H9 (cell line): ENCODE results near the gene PLEKHA8. TPM values are rescaled to one million over a fixed set of nuclear protein-coding genes. Genes with fewer than 3 reads are reported as not detected.

Experiments
- DNase-seq: peaks from one replicate; pipeline ENCODE4 v3.0.0-alpha.2; 2017
- H2AFZ ChIP-seq: one replicate; pipeline ENCODE4 v1.6.1; 2013; ENCODE audit warnings: mild to moderate bottlenecking, low read length, control low read depth, moderate library complexity
- H2AK5ac ChIP-seq: 2 replicates; pipeline ENCODE4 v1.6.1; 2013; ENCODE audit warnings: low read length, control low read depth, mixed read lengths; ENCODE audit not compliant: insufficient read length
- H2BK120ac ChIP-seq: one replicate; pipeline ENCODE4 v1.6.1; 2013; ENCODE audit warnings: low read depth, mild to moderate bottlenecking, low read length, control low read depth, inconsistent platforms; ENCODE audit not compliant: poor library complexity, severe bottlenecking
- H2BK12ac ChIP-seq: 2 replicates; pipeline ENCODE4 v1.6.1; 2013; ENCODE audit warnings: low read length, control low read depth, mixed read lengths, low read depth; ENCODE audit not compliant: insufficient read length
- H2BK15ac ChIP-seq: 2 replicates; pipeline ENCODE4 v1.6.1; 2013; ENCODE audit warnings: low read depth, low read length, control low read depth
- H2BK20ac ChIP-seq: one replicate; pipeline ENCODE4 v1.6.1; 2013; ENCODE audit warnings: low read depth, mild to moderate bottlenecking, low read length, control low read depth, inconsistent platforms; ENCODE audit not compliant: poor library complexity, severe bottlenecking
- H2BK5ac ChIP-seq: 2 replicates; pipeline ENCODE4 v1.6.1; 2013; ENCODE audit warnings: low read length, control low read depth, mixed read lengths; ENCODE audit not compliant: insufficient read length
- H3K14ac ChIP-seq: 2 replicates; pipeline ENCODE4 v1.6.1; 2013; ENCODE audit warnings: low read length, control low read depth; ENCODE audit not compliant: insufficient read depth
- H3K18ac ChIP-seq: 2 replicates; pipeline ENCODE4 v1.6.1; 2013; ENCODE audit warnings: low read depth, mild to moderate bottlenecking, mixed read lengths, low read length, control low read depth; ENCODE audit not compliant: insufficient read length
- H3K23ac ChIP-seq: 2 replicates; pipeline ENCODE4 v1.6.1; 2013; ENCODE audit warnings: low read length, control low read depth, mixed read lengths, low read depth; ENCODE audit not compliant: insufficient read length
- H3K23me2 ChIP-seq: 2 replicates; pipeline ENCODE4 v1.6.1; 2013; ENCODE audit warnings: low read depth, mild to moderate bottlenecking, mixed read lengths, low read length, control low read depth; ENCODE audit not compliant: insufficient read length, poor library complexity, severe bottlenecking
- H3K27ac ChIP-seq: 2 replicates; pipeline ENCODE4 v1.5.1; 2013; ENCODE audit warnings: low read length, control low read depth, mixed read lengths, low read depth; ENCODE audit not compliant: insufficient read length
- H3K27me3 ChIP-seq: 2 replicates; pipeline ENCODE4 v1.6.1; 2013; ENCODE audit warnings: low read length, control low read depth, inconsistent platforms; ENCODE audit not compliant: insufficient read depth
- H3K4ac ChIP-seq: 2 replicates; pipeline ENCODE4 v1.6.1; 2013; ENCODE audit warnings: low read depth, mild to moderate bottlenecking, control low read depth, inconsistent platforms, low read length, moderate library complexity
- H3K4me1 ChIP-seq: 2 replicates; pipeline ENCODE4 v1.6.1; 2013; ENCODE audit warnings: low read length, control low read depth, inconsistent platforms; ENCODE audit not compliant: insufficient read depth
- H3K4me2 ChIP-seq: 2 replicates; pipeline ENCODE4 v1.6.1; 2013; ENCODE audit warnings: low read length, control low read depth, mixed read lengths; ENCODE audit not compliant: insufficient read length, insufficient read depth
- H3K56ac ChIP-seq: 2 replicates; pipeline ENCODE4 v1.6.1; 2013; ENCODE audit warnings: low read depth, mild to moderate bottlenecking, mixed read lengths, low read length, control low read depth; ENCODE audit not compliant: insufficient read length
- H3K79me1 ChIP-seq: 2 replicates; pipeline ENCODE4 v1.6.1; 2013; ENCODE audit warnings: low read depth, mild to moderate bottlenecking, moderate library complexity, low read length, control low read depth, inconsistent platforms; ENCODE audit not compliant: insufficient read depth, poor library complexity, severe bottlenecking
- H3K79me2 ChIP-seq: 2 replicates; pipeline ENCODE4 v1.6.1; 2013; ENCODE audit warnings: low read length, control low read depth, inconsistent platforms; ENCODE audit not compliant: insufficient read depth
- H3K9ac ChIP-seq: 2 replicates; pipeline ENCODE4 v1.6.1; 2013; ENCODE audit warnings: low read length, control low read depth, mixed read lengths; ENCODE audit not compliant: insufficient read length; ENCODE audit errors: extremely low read depth
- H3K9me3 ChIP-seq: one replicate; pipeline ENCODE4 v1.6.1; 2013; ENCODE audit warnings: low read depth, low read length, inconsistent platforms; ENCODE audit not compliant: control insufficient read depth
- H3T11ph ChIP-seq: one replicate; pipeline ENCODE4 v1.6.1; 2013; ENCODE audit warnings: mild to moderate bottlenecking, low read length, control low read depth, inconsistent platforms
- H4K20me1 ChIP-seq: one replicate; pipeline ENCODE4 v1.6.1; 2013; ENCODE audit not compliant: control insufficient read depth, insufficient read length, insufficient read depth
- H4K5ac ChIP-seq: 2 replicates; pipeline ENCODE4 v1.6.1; 2013; ENCODE audit warnings: low read depth, mild to moderate bottlenecking, mixed read lengths, low read length, control low read depth; ENCODE audit not compliant: insufficient read length
- H4K8ac ChIP-seq: replicated peaks from 2 replicates; pipeline ENCODE4 v1.6.1; 2013; ENCODE audit warnings: low read length, control low read depth, mixed read lengths, low read depth; ENCODE audit not compliant: insufficient read length
- H4K91ac ChIP-seq: 2 replicates; pipeline ENCODE4 v1.6.1; 2013; ENCODE audit warnings: low read depth, mild to moderate bottlenecking, moderate library complexity, mixed read lengths, low read length, control low read depth; ENCODE audit not compliant: insufficient read length
- H3K27ac Mint-ChIP-seq, 3 experiments: 2 replicates in 2 of 3; 3 replicates in 1 of 3; pipeline ENCODE4 v1.8.0; 2020 to 2021; ENCODE audit warnings: mixed read lengths in 3 of 3, mild to moderate bottlenecking in 1 of 3, moderate library complexity in 1 of 3
- H3K27me3 Mint-ChIP-seq: 2 replicates; pipeline ENCODE4 v1.8.0; 2021; ENCODE audit warnings: low read depth, mild to moderate bottlenecking, moderate library complexity, mixed read lengths
- H3K36me3 Mint-ChIP-seq, 3 experiments: 2 replicates in 2 of 3; 3 replicates in 1 of 3; pipeline ENCODE4 v1.8.0; 2020 to 2021; ENCODE audit warnings: low read depth in 3 of 3, mixed read lengths in 3 of 3; ENCODE audit not compliant: insufficient read depth in 1 of 3
- H3K4me1 Mint-ChIP-seq, 2 experiments: 2 replicates each; pipeline ENCODE4 v1.8.0; 2020; ENCODE audit warnings: mixed read lengths in 2 of 2
- H3K4me3 Mint-ChIP-seq, 2 experiments: 2 replicates in 1 of 2; 3 replicates in 1 of 2; pipeline ENCODE4 v1.8.0; 2020 to 2021; ENCODE audit warnings: mild to moderate bottlenecking in 2 of 2, mixed read lengths in 2 of 2, moderate library complexity in 1 of 2
- H3K9me3 Mint-ChIP-seq, 2 experiments: 2 replicates in 1 of 2; 3 replicates in 1 of 2; pipeline ENCODE4 v1.8.0; 2020; ENCODE audit warnings: mild to moderate bottlenecking in 2 of 2, mixed read lengths in 2 of 2, moderate library complexity in 1 of 2
- CTCF ChIP-seq: fragments of 200-600 bp; sonication (generic); conservative IDR thresholded peaks from 3 replicates; pipeline ENCODE4 v1.8.0; 2021; ENCODE audit warnings: antibody characterized with exemption, mild to moderate bottlenecking
- WGBS: extraction: QIAGEN DNeasy Blood & Tissue Kit; methylation state at CpG from one replicate; pipeline ENCODE4 v1.1.7; 2013; ENCODE audit warnings: missing lambda C conversion rate, low lambda C conversion rate, mixed read lengths; ENCODE audit not compliant: insufficient read length; ENCODE audit errors: extremely low coverage; 5-methylcytosine and 5-hydroxymethylcytosine counted together
- total RNA-seq: library from RNA; stranded (reverse); gene quantifications from 2 replicates; pipeline ENCODE4 v1.2.1, GENCODE V29; 2021

PLEKHA8 gene
- total RNA-seq, 1 experiment from 2014 or later, result 37.0 TPM

DNA sequence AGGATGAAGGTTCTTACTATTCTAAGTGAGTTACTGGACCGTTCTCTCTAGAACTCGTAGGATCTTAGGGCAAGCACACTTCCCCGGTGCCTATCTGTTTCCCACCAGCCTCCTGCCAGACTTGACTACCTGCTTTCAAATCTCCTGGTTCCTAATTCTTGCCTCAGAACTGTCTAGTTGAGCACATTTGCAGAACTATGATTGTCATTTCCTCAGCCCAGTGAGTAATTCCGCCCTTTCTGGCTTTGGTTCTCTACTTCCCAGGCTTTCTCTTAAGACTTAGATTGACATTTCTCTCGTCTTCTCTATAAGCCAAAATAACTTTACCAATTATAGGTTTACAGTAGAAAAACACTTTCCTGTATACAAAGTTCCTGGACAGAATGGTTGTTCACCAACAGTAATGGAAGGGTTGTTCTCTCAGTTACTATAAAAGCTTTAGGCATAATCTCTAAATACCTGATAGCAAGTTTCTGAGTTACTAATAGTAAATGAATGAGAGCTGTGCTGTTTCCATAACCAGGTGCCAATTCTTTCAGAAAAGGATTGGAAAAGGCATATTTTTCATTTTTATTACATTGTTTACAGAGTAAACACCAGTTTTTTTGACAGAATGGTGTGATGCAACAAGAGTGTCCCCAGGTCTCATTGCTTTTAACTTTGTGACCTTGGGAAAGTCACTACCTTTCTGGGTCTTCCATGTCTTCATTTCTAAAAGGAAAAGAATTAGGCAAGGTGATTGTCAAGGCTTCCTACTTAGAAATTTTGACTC, 41.1 kb downstream of the PLEKHA8 start:
- no peak overlapping the region for H2AK5ac ChIP-seq
- H2AFZ ChIP-seq, result no peak overlapping the region
- no peak overlapping the region for H3K18ac ChIP-seq
- H3K27me3 ChIP-seq, result no peaks in the 10 kb centered on the region
- Mint-ChIP-seq H3K27ac (no peak overlapping the region), H3K27me3 (no peaks in the 10 kb centered on the region), H3K4me3 (no peak overlapping the region), H3K36me3 (peaks cover 8 to 16% (median 16%) of the 10 kb centered on the region in 3 experiments; a peak in 6 of 7 replicates), H3K4me1 (no peaks in the 10 kb centered on the region), H3K9me3 (no peaks in the 10 kb centered on the region)
- no peak overlapping the region for H2BK15ac ChIP-seq
- no peak overlapping the region for H3K56ac ChIP-seq
- no peak overlapping the region for H3K9ac ChIP-seq
- no peak overlapping the region for H3K27ac ChIP-seq
- H2BK5ac ChIP-seq, result no peak overlapping the region
- no peaks in the 10 kb centered on the region for H3K23me2 ChIP-seq
- no peak overlapping the region for H4K91ac ChIP-seq
- no peaks in the 10 kb centered on the region for H4K20me1 ChIP-seq
- no peak overlapping the region for H2BK20ac ChIP-seq
- no peaks in the 10 kb centered on the region for H3K79me2 ChIP-seq
- H3K79me1 ChIP-seq, result no peaks in the 10 kb centered on the region
- no peak overlapping the region for H2BK12ac ChIP-seq
- H3T11ph ChIP-seq, result no peak overlapping the region
- no peak for DNase-seq
- no peak for TF ChIP-seq CTCF
- no peak overlapping the region for H4K8ac ChIP-seq
- H3K4me1 ChIP-seq, result no peaks in the 10 kb centered on the region
- no peak overlapping the region for H4K5ac ChIP-seq
- no peak overlapping the region for H3K23ac ChIP-seq
- no peak overlapping the region for H3K4ac ChIP-seq
- no peaks in the 10 kb centered on the region for H3K9me3 ChIP-seq
- no peak overlapping the region for H3K14ac ChIP-seq
- no peak overlapping the region for H2BK120ac ChIP-seq
- no peak overlapping the region for H3K4me2 ChIP-seq
- no CpG with 5 or more reads among the region's 5 CpGs for WGBS
